Omental fat pad (tissue), 4 donors: Measurements from ENCODE around the gene PRPF40B. TPM values are rescaled to one million over a fixed set of nuclear protein-coding genes. Genes with fewer than 3 reads are reported as not detected.
A peak's percentile ranks its signal among the peaks of the same experiment; 100 is the strongest.

Experiments used
- ATAC-seq: fragments of 150-250 bp; one replicate; pipeline ENCODE4 v1.9.1; 2016; ENCODE audit warnings: mild to moderate bottlenecking, moderate library complexity; ENCODE audit not compliant: low FRiP score
- DNase-seq: peaks from one replicate; pipeline ENCODE4 v3.0.0-alpha.2; 2019; ENCODE audit warnings: low spot score
- CTCF ChIP-seq, 3 donors: fragments of 450-650 bp; IDR thresholded peaks; one replicate each; pipeline ENCODE4 v1.5.1; 2016 to 2017; ENCODE audit warnings: antibody characterized with exemption in 3 of 3, mild to moderate bottlenecking in 3 of 3, moderate library complexity in 2 of 3
- total RNA-seq, 4 donors: library from RNA; depleted of rRNA; stranded (reverse); fragments of >200 nt; gene quantifications; one replicate each; pipeline ENCODE4 v1.1.0, GENCODE V29; 2016

Gene PRPF40B
- 10 to 100 TPM in 1 of 4 donors, 1 to 10 TPM in 3; 7.0 to 19.4 (median 9.4) TPM for total RNA-seq

- peak; percentile 71 for DNase-seq
- TF ChIP-seq CTCF (IDR thresholded peaks at IDR 0.05): no peak
- peak; percentile 92 for ATAC-seq
These were observed at the start of gene PRPF40B for GRCh38 chr12:49623142-49623904. PRPF40B (plus strand) TSS chr12:49623561; CDS start chr12:49623591, 30 bp downstream.

DNA sequence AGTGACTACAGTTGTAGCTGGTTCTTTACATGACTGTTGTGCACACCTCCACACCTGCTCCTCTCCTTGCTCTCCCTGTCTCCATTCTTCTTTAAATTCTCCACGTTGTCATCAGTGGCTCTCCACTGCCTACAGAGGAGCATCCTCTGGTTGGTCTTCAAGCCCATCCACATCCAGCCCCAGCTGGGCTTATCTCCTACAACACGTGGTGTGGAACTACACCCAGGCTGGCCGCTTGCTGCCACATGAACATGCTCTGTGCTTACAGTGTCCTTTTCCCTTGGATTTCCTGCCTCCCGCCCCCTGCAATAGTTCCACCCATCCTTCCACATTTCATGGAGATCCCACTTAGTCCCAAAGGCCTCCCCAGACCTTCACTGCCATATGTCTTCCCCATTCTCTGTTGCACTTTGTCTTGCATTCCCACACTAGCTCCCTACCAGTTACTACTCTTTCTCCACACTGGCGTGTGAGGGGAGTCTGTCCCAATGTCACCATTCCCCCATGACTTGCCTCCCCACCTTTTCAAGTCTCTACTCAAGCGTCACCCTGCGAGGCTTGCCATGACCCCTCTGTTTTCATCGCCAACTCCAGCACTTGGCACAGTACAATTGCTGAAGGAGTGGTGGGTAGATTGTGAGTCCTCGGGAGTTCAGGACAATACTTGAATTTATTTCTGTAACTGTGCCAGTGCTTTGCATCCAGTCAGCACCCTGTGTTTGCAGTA lies 45.6 kb upstream of the PRPF40B start:
- ATAC-seq: no peak
- TF ChIP-seq CTCF (IDR thresholded peaks at IDR 0.05): no peak
- no peak for DNase-seq

GRCh38 chr12:49578471-49579112 lies 44.8 kb upstream of the PRPF40B start:
- DNase-seq (no peak), ATAC-seq (no peak)
- TF ChIP-seq CTCF (IDR thresholded peaks at IDR 0.05): no peak

GRCh38 chr12:49580572-49581535 lies 42.5 kb upstream of the PRPF40B start:
- DNase-seq (peak; percentile 41), ATAC-seq (peak; percentile 90)
- no peak for TF ChIP-seq CTCF (IDR thresholded peaks at IDR 0.05)

DNA sequence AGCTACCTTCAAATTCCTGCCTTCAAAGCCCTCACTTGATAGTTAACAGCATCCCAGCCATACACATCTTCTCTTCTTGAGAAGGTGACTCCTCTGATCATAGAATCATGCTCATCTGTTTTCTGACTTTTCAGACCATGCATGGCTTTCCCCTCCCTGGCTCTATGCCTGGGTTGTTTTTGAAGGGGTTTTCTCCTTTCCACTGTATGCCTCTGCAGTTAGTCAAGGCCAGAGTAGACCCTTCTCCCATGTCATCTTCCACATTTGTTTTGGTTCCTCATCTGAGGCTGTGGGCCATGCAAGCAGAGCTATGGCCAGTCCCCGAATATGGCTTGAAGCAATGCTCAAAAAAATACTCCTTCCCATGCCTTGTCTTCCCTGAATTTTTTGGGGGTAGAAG lies 41.2 kb upstream of the PRPF40B start:
- DNase-seq: no peak

More for the DNA sequence above, 41.2 kb upstream of the PRPF40B start:
- no peak for ATAC-seq
- TF ChIP-seq CTCF (IDR thresholded peaks at IDR 0.05): no peak
